Kidney glomerular epithelial cell (primary cell): Measurements from ENCODE around the gene SIAH3.

ENCODE experiments used
- DNase-seq: peaks from one replicate; lab custom pipeline; 2025; lab: John Stamatoyannopoulos, UW

The SIAH3 gene

DNA sequence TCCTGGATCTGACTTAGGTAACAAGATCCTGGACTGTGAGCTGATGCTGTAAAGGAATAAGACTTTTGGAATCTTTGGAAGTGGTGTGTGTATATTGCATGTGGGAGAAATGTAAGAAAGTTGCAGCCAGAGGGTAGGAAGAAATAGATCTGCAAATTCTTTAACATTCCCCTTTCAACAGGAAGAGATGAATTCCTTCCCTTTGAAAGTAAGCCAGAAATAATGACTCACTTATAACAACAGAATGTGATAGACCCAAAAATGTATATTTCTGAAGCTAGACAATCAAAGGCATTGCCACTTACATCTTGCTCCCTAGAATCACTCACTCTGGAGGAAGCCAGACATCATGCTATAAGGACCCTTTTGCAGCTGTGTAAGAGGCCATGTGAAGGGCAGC, 9.8 kb upstream of the SIAH3 start:
- no peak for DNase-seq

GRCh38 chr13:45860240-45860639, 8.7 kb upstream of the SIAH3 start:
- DNase-seq = no peak

- no peak for DNase-seq
Measured at GRCh38 chr13:45859705-45860104, 8.2 kb upstream of the SIAH3 start.

- no peak for DNase-seq
Measured at GRCh38 chr13:45852494-45852893, 941 bp upstream of the SIAH3 start.

DNA sequence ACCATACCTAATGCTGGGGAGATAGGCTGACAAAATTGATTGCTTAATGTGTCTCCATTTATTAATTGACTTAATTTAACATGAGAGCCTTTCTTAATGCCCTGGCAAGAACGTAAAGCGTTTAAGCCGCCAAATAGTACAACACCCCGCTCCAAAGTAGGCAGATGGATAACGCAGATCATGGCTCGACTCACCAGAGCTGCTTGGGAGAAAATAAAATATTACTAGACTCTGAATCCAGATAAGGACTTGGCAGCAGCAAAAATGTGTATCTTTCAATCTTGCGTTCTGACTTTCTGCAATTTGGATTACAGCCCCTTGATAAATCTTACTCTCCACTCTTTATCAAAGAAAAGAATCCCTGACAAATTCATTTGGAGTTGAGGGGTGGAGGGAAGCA, 403 bp upstream of the SIAH3 start:
- no peak for DNase-seq

- no peak for DNase-seq
Measured at GRCh38 chr13:45850027-45850613, 1.4 kb downstream of the SIAH3 start.

- DNase-seq = no peak
Measured at GRCh38 chr13:45849408-45849807, 2.1 kb downstream of the SIAH3 start.

GRCh38 chr13:45847554-45848224, 3.9 kb downstream of the SIAH3 start:
- DNase-seq = peak; percentile 79

- no peak for DNase-seq
Measured at GRCh38 chr13:45846681-45847080, 4.9 kb downstream of the SIAH3 start.

- no peak for DNase-seq
Measured at GRCh38 chr13:45838171-45838745, 13.3 kb downstream of the SIAH3 start.

- no peak for DNase-seq
Measured at GRCh38 chr13:45837111-45837510, 14.4 kb downstream of the SIAH3 start.

DNA sequence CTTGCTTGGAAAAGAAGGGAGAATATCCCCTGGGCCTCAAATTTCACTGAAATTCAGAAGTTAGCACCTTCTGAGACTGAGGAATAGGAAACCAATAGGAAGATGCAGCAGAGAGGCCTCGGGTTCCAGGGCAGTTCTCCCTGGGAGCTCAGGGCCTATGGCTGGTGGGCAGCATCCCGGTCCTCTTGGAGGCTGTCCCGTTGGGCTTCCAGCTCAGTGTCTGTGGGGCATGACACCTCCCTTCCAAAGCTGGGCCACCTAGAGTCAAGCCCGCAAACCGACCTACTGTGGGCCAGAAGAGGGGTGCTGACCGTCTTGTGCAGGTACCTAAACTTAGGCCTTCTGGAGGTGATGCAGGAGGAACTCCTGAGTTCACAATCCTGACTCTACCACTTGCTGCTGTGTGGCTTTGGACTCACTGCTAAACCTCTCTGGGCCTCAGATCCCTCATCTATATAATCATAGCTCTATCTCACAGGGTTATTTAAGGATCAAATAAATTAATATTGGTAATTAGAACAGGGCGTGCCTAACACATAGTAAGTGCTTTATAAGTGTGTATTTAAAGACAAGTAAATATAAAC, 17.1 kb downstream of the SIAH3 start:
- no peak for DNase-seq

DNA sequence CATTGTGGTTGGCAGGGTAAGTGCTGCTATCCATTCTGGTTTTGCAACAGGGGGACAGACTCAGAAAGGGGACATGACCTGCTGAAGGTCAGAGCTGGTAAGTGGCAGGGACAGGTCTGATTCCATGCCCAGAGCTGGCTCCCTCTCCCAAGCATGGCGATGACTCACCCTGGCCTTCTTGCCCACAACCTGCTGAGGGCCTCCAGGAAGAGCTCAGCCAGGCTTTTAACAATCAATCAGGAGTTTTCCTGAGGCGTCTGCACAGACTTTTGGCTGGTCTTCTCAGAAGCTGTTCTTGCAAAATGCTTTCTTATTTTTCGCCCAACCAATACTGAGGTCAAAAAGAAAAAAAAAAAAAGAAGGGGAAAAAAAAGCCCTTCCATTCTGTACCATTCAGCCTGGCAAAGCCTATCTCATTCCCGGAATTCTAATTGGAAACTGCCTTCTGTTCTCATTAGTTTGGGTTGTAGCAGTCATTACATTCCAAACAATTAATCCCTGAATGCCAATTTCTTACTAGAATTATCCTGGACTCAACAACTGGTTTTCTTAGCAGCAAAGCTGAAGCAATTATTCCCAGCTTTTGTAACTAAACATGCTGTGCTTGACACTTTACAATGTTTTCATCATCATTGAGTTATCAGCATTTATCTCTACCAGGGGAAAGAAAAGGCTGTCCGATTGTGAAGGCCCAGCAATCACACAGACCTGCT, 17.7 kb downstream of the SIAH3 start:
- peak; percentile 68 for DNase-seq

DNA sequence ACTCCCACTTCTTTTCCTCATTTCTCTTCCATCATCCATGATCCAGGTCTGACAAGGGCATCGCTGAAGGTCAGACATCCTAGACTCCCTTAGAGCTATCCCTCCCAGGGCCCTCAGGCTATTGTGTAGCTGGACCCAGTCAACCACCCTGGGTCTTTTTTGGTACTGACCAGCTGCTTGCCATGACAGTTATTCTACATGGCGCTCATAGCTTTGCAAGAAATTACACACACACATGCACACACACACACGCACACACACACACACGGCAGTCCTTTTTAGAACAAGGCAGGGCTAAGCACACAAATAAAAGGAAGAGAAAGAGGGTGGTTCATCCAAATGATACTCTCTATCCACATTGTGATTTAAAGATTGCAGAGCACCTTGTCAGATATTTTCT, 18.3 kb downstream of the SIAH3 start:
- no peak for DNase-seq

GRCh38 chr13:45831851-45832250, 19.7 kb downstream of the SIAH3 start:
- DNase-seq = no peak

DNA sequence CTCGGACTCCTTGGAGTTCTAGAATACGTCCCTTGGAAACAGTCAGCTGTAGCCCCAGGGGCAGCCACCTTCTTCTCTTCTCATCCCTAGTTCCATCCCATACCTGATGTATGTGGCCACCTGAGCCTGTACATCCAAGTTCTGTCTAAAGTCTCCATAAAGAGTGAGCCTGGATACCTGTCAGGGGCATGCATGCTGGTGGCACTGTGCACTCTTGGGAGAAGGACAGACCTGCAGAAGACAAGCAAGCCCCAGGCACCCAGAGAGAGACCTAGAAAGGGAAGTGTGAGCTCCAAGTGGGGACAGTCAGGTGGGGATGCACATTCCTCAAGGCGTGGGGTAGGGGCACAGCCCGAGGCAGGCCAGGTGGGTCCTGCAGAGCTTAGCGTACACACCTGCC, 21.4 kb downstream of the SIAH3 start:
- no peak for DNase-seq

DNA sequence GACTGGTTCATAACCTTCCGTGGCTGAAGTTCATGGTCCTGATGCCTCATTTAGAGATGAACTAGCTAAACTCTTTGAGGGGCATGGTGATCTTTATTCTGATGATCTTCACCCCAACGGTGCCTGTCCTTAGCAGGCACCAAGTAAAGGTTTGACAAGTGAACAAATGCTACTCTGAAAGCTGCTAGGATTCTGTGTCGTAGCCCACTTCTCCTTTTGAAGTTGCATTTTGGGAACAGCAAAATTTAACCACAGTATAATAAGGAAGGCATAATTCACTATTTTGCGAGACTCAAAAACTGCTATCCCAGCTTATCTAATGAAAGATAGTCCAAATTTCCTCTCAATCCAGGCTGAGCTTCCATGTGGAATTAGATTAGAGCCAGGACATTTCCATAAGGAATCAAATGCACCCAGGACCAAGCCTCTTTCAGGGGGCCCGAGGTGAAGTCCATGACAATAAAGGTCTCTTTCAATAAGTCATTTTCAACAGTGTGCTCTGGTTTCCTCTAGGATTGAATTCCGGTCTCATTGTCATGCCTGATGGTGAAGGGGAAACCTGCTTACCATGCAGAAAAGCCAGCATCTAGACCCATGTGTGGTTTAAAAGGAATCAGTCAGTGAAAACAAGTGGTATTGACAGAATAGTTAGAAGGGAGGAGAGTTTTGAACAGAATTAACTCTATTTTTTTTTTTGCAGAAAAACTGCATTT, 23.1 kb downstream of the SIAH3 start:
- no peak for DNase-seq

DNA sequence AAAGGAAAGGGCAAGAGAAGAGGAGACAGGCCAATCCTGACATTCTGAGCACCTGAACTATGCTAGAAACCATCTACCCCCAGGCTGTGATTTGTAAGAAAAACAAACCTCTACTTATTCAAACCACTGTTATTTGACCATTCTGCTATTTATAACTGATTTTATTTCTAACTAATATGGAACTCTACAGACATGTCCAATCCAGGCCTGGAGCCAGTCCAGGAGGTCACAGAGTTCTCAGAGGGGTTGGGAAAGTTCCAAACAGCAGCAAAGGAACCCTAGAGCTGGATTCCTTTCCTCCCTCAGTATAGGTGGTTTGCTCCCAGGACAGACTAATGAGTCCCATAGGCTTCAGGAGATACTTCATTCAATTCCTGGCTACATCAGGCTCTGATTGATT, 24.2 kb downstream of the SIAH3 start:
- DNase-seq = no peak

DNA sequence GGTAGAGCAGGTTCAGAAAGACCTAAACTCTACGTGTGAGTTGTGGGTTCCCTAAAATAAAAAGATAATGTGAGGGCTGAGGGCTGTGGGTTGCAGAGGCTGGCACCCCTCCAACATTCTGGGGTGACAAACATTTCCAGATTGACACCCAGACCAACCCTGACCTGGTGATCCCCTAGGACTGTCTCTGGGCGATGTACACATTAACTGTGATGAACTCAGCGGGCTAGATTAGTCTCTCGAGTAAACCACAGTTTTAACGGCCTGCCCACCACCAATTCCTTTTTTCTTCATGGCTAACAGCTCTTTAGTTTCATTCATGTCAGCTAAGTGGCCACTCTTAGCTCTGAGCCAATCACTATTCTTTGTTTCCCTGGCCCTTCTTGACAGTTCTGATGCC, 24.8 kb downstream of the SIAH3 start:
- DNase-seq = no peak

DNA sequence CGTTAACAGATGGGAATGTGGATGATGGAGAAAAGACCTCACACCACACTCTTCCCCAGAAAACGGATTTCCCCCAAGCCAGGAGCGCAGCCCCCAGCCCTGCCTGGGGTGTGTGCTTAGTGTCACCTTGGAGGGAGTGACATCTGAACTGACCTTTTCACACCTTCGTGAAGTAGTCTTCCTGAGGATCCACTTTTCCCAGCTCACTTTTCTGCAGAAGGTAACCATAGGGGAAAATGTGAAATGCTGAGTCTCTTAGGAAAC, 26.2 kb downstream of the SIAH3 start:
- DNase-seq = no peak

- DNase-seq = no peak
Measured at GRCh38 chr13:45823583-45823982, 28.0 kb downstream of the SIAH3 start.

- DNase-seq = no peak
Measured at GRCh38 chr13:45821811-45822210, 29.7 kb downstream of the SIAH3 start.
